CD8-positive, alpha-beta memory T cell (primary cell): ENCODE results near the gene RHEX. TPM values are rescaled to one million over a fixed set of nuclear protein-coding genes. Genes with fewer than 3 reads are reported as not detected.

Experiments
- CTCF ChIA-PET: fragments of 350-600 bp; sonication (Branson Sonifier 250); formaldehyde crosslinking; loops from one replicate; lab custom pipeline; 2021; ENCODE audit warnings: antibody characterized with exemption; lab: Charles Lee
- POLR2A ChIA-PET: fragments of 350-600 bp; sonication (Branson Sonifier 250); formaldehyde crosslinking; loops from one replicate; lab custom pipeline; 2021; ENCODE audit warnings: antibody characterized with exemption; lab: Charles Lee
- DNase-seq, 5 donors: peaks; one replicate each; pipeline versions ENCODE4 v3.0.0 to v3.0.0-alpha.2; 2020 to 2022; ENCODE audit warnings: mixed read lengths in 1 of 5
- H3K27ac ChIP-seq: one replicate; pipeline ENCODE4 v1.7.0; 2013; ENCODE audit warnings: low read depth, mild to moderate bottlenecking, low read length, moderate library complexity
- H3K27me3 ChIP-seq: 2 replicates; pipeline ENCODE4 v1.7.0; 2013; ENCODE audit warnings: low read length, mild to moderate bottlenecking; ENCODE audit not compliant: insufficient read depth, poor library complexity, severe bottlenecking
- H3K36me3 ChIP-seq: 2 replicates; pipeline ENCODE4 v1.7.0; 2013; ENCODE audit warnings: mild to moderate bottlenecking, low read length, moderate library complexity; ENCODE audit not compliant: insufficient read depth
- H3K4me1 ChIP-seq: 2 replicates; pipeline ENCODE4 v1.7.0; 2013; ENCODE audit warnings: mild to moderate bottlenecking, low read length, moderate library complexity; ENCODE audit not compliant: insufficient read depth
- H3K4me3 ChIP-seq: 2 replicates; pipeline ENCODE4 v1.7.0; 2013; ENCODE audit warnings: mild to moderate bottlenecking, low read length
- H3K9me3 ChIP-seq: 2 replicates; pipeline ENCODE4 v1.7.0; 2013; ENCODE audit warnings: mild to moderate bottlenecking, low read length
- H3K27ac Mint-ChIP-seq, 8 donors: one replicate each; pipeline ENCODE4 v1.8.0; 2020 to 2021; ENCODE audit warnings: mixed read lengths in 8 of 8, mild to moderate bottlenecking in 6 of 8, inconsistent platforms in 3 of 8, moderate library complexity in 3 of 8
- H3K27me3 Mint-ChIP-seq, 2 donors: one replicate each; pipeline ENCODE4 v1.8.0; 2020 to 2021; ENCODE audit warnings: mixed read lengths in 2 of 2, mild to moderate bottlenecking in 1 of 2, moderate library complexity in 1 of 2
- H3K36me3 Mint-ChIP-seq, 3 donors: one replicate each; pipeline ENCODE4 v1.8.0; 2020 to 2021; ENCODE audit warnings: mixed read lengths in 3 of 3, inconsistent platforms in 1 of 3, mild to moderate bottlenecking in 1 of 3
- H3K4me1 Mint-ChIP-seq, 3 donors: one replicate each; pipeline ENCODE4 v1.8.0; 2020 to 2021; ENCODE audit warnings: mixed read lengths in 3 of 3, inconsistent platforms in 1 of 3, mild to moderate bottlenecking in 1 of 3
- H3K4me3 Mint-ChIP-seq, 7 donors: one replicate each; pipeline ENCODE4 v1.8.0; 2020 to 2021; ENCODE audit warnings: mixed read lengths in 7 of 7, mild to moderate bottlenecking in 6 of 7, moderate library complexity in 4 of 7, inconsistent platforms in 2 of 7
- H3K9me3 Mint-ChIP-seq, 5 donors: one replicate each; pipeline ENCODE4 v1.8.0; 2020 to 2022; ENCODE audit warnings: mixed read lengths in 5 of 5, mild to moderate bottlenecking in 3 of 5, moderate library complexity in 2 of 5, inconsistent platforms in 1 of 5
- polyA plus RNA-seq: library from polyadenylated mRNA; unstranded; fragments of 300-500 nt; fragmentation: Illumina TruSeq; gene quantifications from one replicate; pipeline ENCODE4 v1.2.3, GENCODE V29; 2021
- total RNA-seq, 2 experiments: library from RNA; stranded (reverse); gene quantifications; one replicate each; pipeline ENCODE4 v1.2.3, GENCODE V29; 2021

Gene RHEX
- total and polyA plus RNA-seq, 3 experiments from 2014 or later, result not detected

DNA sequence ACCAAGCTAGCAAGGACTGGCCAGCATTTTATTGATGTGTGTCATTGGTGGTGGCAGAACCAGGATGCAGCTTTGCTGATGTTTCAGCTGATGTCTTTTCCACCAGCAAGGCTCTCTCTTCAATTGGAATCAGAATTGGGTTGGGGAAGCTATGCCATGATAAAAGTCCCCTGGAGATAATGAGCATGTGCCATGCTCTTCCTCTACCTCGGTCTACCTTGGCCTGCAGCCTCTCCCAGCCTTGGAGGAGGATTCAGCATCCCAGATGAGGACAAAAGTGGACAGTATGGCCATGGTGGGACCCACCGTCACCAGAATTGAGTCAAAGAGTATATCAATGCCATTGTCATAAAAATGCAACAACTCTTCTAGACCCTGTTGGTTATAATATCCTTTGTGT lies 55.7 kb downstream of the RHEX start:
- Mint-ChIP-seq H3K4me3 (no peak overlapping the region), H3K36me3 (no peaks in the 10 kb centered on the region), H3K27ac (no peak overlapping the region), H3K4me1 (peaks cover 0 to 1% (median 0%) of the 10 kb centered on the region in 3 donors), H3K9me3 (no peaks in the 10 kb centered on the region), H3K27me3 (peaks cover 4% of the 10 kb centered on the region in 2 donors)
- Histone ChIP-seq H3K27ac (no peak overlapping the region), H3K4me1 (no peaks in the 10 kb centered on the region), H3K36me3 (no peaks in the 10 kb centered on the region), H3K4me3 (no peak overlapping the region), H3K27me3 (peaks cover 3% of the 10 kb centered on the region), H3K9me3 (no peaks in the 10 kb centered on the region)
- POLR2A ChIA-PET, result no interaction called here
- CTCF ChIA-PET, result interaction anchor here (1.0 kb wide), 2 partner anchors 130 to 317 kb away, joined by 3 to 4 read pairs; no protein-coding TSS in a partner anchor
- no peak for DNase-seq

DNA sequence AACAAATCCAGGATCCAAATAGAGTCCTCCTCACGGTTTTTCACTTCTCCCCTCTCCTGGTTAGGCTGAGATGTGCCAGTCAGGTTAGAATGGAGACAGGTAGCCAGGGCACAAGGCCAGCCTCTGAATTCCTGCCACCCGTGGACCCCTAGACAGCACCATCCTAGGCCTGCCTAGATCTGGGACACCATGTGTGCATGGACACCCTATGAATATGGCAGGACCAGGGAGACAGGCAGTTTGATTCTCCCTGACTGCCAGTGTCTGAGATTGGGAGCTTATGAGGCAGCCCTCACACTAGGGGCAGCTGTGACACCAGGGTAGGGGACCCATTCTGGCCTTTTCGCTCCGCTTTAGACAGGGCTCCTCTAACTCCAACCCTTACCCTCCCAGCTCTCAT lies 56.7 kb downstream of the RHEX start:
- ChIA-PET POLR2A (no interaction called here), CTCF (interaction anchor here (2.0 kb wide), 1 partner anchor 78 kb away, joined by 7 read pairs; no protein-coding TSS in a partner anchor)
- Histone ChIP-seq H3K9me3 (no peaks in the 10 kb centered on the region), H3K36me3 (no peaks in the 10 kb centered on the region), H3K4me1 (no peaks in the 10 kb centered on the region), H3K27me3 (peaks cover 4% of the 10 kb centered on the region), H3K4me3 (no peak overlapping the region), H3K27ac (no peak overlapping the region)
- no peaks in the 10 kb centered on the region for H3K4me1 Mint-ChIP-seq
- peaks cover 4 to 8% of the 10 kb centered on the region in 2 donors for H3K27me3 Mint-ChIP-seq
- no peaks in the 10 kb centered on the region for H3K9me3 Mint-ChIP-seq
- no peak for DNase-seq
- H3K27ac Mint-ChIP-seq, result no peak overlapping the region
- H3K36me3 Mint-ChIP-seq, result no peaks in the 10 kb centered on the region
- H3K4me3 Mint-ChIP-seq, result no peak overlapping the region

- Histone ChIP-seq H3K27ac (no peak overlapping the region), H3K4me3 (no peak overlapping the region), H3K4me1 (no peaks in the 10 kb centered on the region), H3K36me3 (no peaks in the 10 kb centered on the region), H3K27me3 (peaks cover 4% of the 10 kb centered on the region), H3K9me3 (no peaks in the 10 kb centered on the region)
- Mint-ChIP-seq H3K27ac (no peak overlapping the region), H3K4me3 (no peak overlapping the region), H3K4me1 (no peaks in the 10 kb centered on the region), H3K27me3 (peaks cover 4 to 13% of the 10 kb centered on the region in 2 donors), H3K36me3 (no peaks in the 10 kb centered on the region), H3K9me3 (no peaks in the 10 kb centered on the region)
- no peak for DNase-seq
- ChIA-PET CTCF (interaction anchor here (2.0 kb wide), 1 partner anchor 79 kb away, joined by 7 read pairs; no protein-coding TSS in a partner anchor), POLR2A (no interaction called here)
These were observed 57.2 kb downstream of the RHEX start for GRCh38 chr1:206110161-206110560.

GRCh38 chr1:206110820-206111219 lies 57.8 kb downstream of the RHEX start:
- Histone ChIP-seq H3K36me3 (no peaks in the 10 kb centered on the region), H3K4me3 (no peak overlapping the region), H3K9me3 (no peaks in the 10 kb centered on the region), H3K4me1 (no peaks in the 10 kb centered on the region), H3K27ac (no peak overlapping the region), H3K27me3 (peaks cover 4% of the 10 kb centered on the region)
- Mint-ChIP-seq H3K36me3 (no peaks in the 10 kb centered on the region), H3K4me1 (no peaks in the 10 kb centered on the region), H3K9me3 (no peaks in the 10 kb centered on the region), H3K27ac (no peak overlapping the region), H3K4me3 (no peak overlapping the region), H3K27me3 (peaks cover 4 to 20% of the 10 kb centered on the region in 2 donors)
- DNase-seq, result no peak
- ChIA-PET POLR2A (no interaction called here), CTCF (interaction anchor here (2.0 kb wide), 1 partner anchor 80 kb away, joined by 7 read pairs; no protein-coding TSS in a partner anchor)

- CTCF ChIA-PET, result interaction anchor here (2.0 kb wide), 1 partner anchor 80 kb away, joined by 7 read pairs; no protein-coding TSS in a partner anchor
- POLR2A ChIA-PET, result no interaction called here
These were observed 58.4 kb downstream of the RHEX start for GRCh38 chr1:206111271-206111927.

DNA sequence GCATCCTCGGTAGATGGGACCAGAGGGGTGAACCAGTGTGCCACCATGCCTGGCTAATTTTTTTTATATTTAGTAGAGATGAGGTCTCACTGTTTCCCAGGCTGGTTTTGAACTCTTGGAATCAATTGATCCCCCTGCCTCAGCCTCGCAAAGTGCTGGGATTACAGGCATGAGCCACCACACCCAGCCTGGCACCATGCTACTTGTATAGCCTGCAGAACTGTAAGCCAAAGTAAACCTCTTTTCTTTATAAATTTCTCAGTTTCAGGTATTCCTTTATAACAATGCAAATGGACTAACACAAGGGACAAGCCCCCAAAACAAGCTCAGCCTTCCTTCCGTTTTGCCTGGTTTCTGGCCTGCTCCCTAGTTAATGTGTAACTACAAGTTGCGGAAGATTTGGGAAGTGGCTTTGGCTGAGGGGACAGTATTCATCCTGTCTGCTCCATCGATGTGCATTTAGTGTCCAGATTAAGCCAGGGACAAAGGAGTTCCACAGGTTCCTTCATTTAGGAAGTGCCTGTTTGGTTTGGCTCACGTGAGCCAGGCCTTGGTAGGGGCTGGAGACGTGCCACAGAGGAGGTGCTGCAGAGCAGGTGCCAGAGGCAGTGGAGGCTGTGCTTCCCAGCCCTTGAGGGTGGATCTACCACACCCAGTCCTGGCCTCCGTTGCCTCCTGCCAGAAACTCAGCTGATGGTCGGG lies 59.8 kb downstream of the RHEX start:
- H3K27ac Mint-ChIP-seq, result no peak overlapping the region
- Histone ChIP-seq H3K27ac (no peak overlapping the region), H3K9me3 (no peaks in the 10 kb centered on the region), H3K27me3 (peaks cover 6% of the 10 kb centered on the region), H3K4me1 (no peaks in the 10 kb centered on the region), H3K36me3 (no peaks in the 10 kb centered on the region), H3K4me3 (no peak overlapping the region)
- ChIA-PET CTCF (interaction anchor here (1.0 kb wide), 1 partner anchor 8 kb away, joined by 4 read pairs; no protein-coding TSS in a partner anchor), POLR2A (no interaction called here)
- peaks cover 0 to 8% (median 3%) of the 10 kb centered on the region in 3 donors for H3K4me1 Mint-ChIP-seq
- DNase-seq, result no peak
- H3K36me3 Mint-ChIP-seq, result no peaks in the 10 kb centered on the region
- peaks cover 0 to 2% (median 0%) of the 10 kb centered on the region in 5 donors for H3K9me3 Mint-ChIP-seq
- H3K27me3 Mint-ChIP-seq, result peaks cover 12 to 35% of the 10 kb centered on the region in 2 donors
- no peak overlapping the region for H3K4me3 Mint-ChIP-seq

More at GRCh38 chr1:206111271-206111927, 58.4 kb downstream of the RHEX start:
- Mint-ChIP-seq H3K9me3 (no peaks in the 10 kb centered on the region), H3K27me3 (peaks cover 4 to 25% of the 10 kb centered on the region in 2 donors), H3K36me3 (no peaks in the 10 kb centered on the region), H3K4me3 (no peak overlapping the region), H3K27ac (no peak overlapping the region), H3K4me1 (no peaks in the 10 kb centered on the region)
- peaks cover 4% of the 10 kb centered on the region for H3K27me3 ChIP-seq
- H3K27ac ChIP-seq, result no peak overlapping the region
- no peak overlapping the region for H3K4me3 ChIP-seq
- no peaks in the 10 kb centered on the region for H3K36me3 ChIP-seq
- no peak for DNase-seq
- H3K9me3 ChIP-seq, result no peaks in the 10 kb centered on the region
- no peaks in the 10 kb centered on the region for H3K4me1 ChIP-seq

GRCh38 chr1:206114692-206115640 lies 62.0 kb downstream of the RHEX start:
- Histone ChIP-seq H3K36me3 (no peaks in the 10 kb centered on the region), H3K4me1 (no peaks in the 10 kb centered on the region), H3K27ac (no peak overlapping the region), H3K4me3 (no peak overlapping the region), H3K27me3 (peaks cover 11% of the 10 kb centered on the region), H3K9me3 (no peaks in the 10 kb centered on the region)
- no peak for DNase-seq
- POLR2A ChIA-PET, result no interaction called here
- no peak overlapping the region for H3K4me3 Mint-ChIP-seq
- peaks cover 0 to 12% (median 4%) of the 10 kb centered on the region in 3 donors for H3K4me1 Mint-ChIP-seq
- no peaks in the 10 kb centered on the region for H3K36me3 Mint-ChIP-seq
- CTCF ChIA-PET, result interaction anchor here (1.8 kb wide), 1 partner anchor 9 kb away, joined by 6 read pairs; no protein-coding TSS in a partner anchor
- peaks cover 20 to 50% of the 10 kb centered on the region in 2 donors for H3K27me3 Mint-ChIP-seq
- H3K9me3 Mint-ChIP-seq, result peaks cover 0 to 3% (median 0%) of the 10 kb centered on the region in 5 donors
- H3K27ac Mint-ChIP-seq, result no peak overlapping the region
